HUES48 (cell line): Measurements from ENCODE around the gene CISH.
A peak's percentile ranks its signal among the peaks of the same experiment; 100 is the strongest.

Source experiments
- H3K27ac ChIP-seq: one replicate; pipeline ENCODE4 v1.7.0; 2013; ENCODE audit warnings: low read depth, low read length, inconsistent platforms
- H3K27me3 ChIP-seq: 2 replicates; pipeline ENCODE4 v1.6.1; 2013; ENCODE audit warnings: mild to moderate bottlenecking, low read length; ENCODE audit not compliant: control insufficient read depth, insufficient read depth
- H3K36me3 ChIP-seq: 2 replicates; pipeline ENCODE4 v1.6.1; 2013; ENCODE audit warnings: low read length; ENCODE audit not compliant: control insufficient read depth, insufficient read depth
- H3K4me1 ChIP-seq: 2 replicates; pipeline ENCODE4 v1.6.1; 2013; ENCODE audit warnings: mild to moderate bottlenecking, low read length; ENCODE audit not compliant: control insufficient read depth, insufficient read depth
- H3K4me3 ChIP-seq: 2 replicates; pipeline ENCODE4 v1.5.1; 2013; ENCODE audit warnings: mild to moderate bottlenecking, low read depth, low read length
- H3K9ac ChIP-seq: 2 replicates; pipeline ENCODE4 v1.6.1; 2013; ENCODE audit warnings: mild to moderate bottlenecking, low read depth, low read length, moderate library complexity
- H3K9me3 ChIP-seq: 2 replicates; pipeline ENCODE4 v1.6.1; 2013; ENCODE audit warnings: low read length; ENCODE audit not compliant: control insufficient read depth, insufficient read depth

CISH gene

DNA sequence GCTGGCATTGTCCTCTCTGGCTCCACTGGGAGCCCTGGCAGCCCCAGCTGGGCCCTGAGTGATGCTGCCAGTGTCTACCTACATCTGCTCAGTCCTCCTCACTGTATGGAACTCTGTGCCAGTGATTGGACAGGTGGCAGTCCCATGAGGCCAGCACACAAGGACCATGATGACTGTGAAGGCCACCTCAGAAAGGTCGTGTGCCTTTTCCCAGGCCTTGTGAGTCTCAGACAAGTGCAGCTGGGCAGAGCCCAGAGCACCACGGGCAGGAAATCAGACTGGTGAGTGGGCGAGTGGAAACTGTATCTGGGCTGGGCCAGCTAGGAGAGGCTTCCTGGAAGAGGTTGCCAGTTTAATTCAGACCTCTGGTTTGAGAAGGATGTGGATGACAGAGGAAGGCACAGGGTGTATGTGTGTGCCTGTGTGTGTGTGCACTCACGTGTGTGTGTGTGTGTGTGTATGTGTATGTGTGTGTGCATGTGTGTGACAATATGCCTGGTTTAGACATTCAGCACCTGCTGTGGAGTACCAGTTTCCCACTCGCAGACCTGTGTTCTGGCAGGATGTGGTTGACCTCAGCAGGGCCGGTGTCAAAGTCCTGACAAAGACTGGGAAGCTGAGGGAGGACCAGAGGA is 12.4 kb upstream of the CISH start:
- H3K27ac ChIP-seq: no peak overlapping the region
- no peaks in the 10 kb centered on the region for H3K9me3 ChIP-seq
- no peaks in the 10 kb centered on the region for H3K27me3 ChIP-seq
- H3K4me1 ChIP-seq: peaks cover 18% of the 10 kb centered on the region
- no peak overlapping the region for H3K9ac ChIP-seq
- H3K4me3 ChIP-seq: no peak overlapping the region
- H3K36me3 ChIP-seq: peaks cover 8% of the 10 kb centered on the region; the same call in 1 of the 2 replicates

- Histone ChIP-seq H3K4me1 (peaks cover 22% of the 10 kb centered on the region), H3K9me3 (no peaks in the 10 kb centered on the region), H3K36me3 (peaks cover 8% of the 10 kb centered on the region; the same call in 1 of the 2 replicates), H3K9ac (no peak overlapping the region), H3K27me3 (no peaks in the 10 kb centered on the region), H3K4me3 (no peak overlapping the region), H3K27ac (no peak overlapping the region)
These were observed 11.3 kb upstream of the CISH start for GRCh38 chr3:50622881-50623280.

DNA sequence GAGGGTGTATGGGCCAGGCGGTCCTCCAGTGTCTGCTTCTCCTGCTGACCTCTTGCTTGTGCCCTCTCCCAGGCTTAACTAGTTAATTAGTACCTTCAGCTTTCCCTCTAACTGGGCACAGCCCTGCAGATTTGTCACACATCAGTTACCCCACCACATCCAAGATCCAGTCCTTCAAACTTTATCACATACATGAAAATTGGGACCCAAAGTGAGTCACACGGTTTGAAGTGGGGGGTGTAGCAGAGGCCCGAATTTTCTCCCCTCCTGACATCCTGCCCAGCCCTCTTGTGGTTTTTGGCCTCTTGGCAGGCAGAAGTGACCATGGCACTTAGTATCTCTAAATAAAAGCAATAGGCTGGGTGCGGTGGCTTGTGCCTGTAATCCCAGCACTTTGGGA is 9.2 kb upstream of the CISH start:
- no peaks in the 10 kb centered on the region for H3K27me3 ChIP-seq
- H3K9ac ChIP-seq: no peak overlapping the region
- peaks cover 29% of the 10 kb centered on the region for H3K4me1 ChIP-seq
- H3K36me3 ChIP-seq: peaks cover 8% of the 10 kb centered on the region; the same call in 1 of the 2 replicates
- H3K27ac ChIP-seq: no peak overlapping the region
- no peaks in the 10 kb centered on the region for H3K9me3 ChIP-seq
- no peak overlapping the region for H3K4me3 ChIP-seq

DNA sequence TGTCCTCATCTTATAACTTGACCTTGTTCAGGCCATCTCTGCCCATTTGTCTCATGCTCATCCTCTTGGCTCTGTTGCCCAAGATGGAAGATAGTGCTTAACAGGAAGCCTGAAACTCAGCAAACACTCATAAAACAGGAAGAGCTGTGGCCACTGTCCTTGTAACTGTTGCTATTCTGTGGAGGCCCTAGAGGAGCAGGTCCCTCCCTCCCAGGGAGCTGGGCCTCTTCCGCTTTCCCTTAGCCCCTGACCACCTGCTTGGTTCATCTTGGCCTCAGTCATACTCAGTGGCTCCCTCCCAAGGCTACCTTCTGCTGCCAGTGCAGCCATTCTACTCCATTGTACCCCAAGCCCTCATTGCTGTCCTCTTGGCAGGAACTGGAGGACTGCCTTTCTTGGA is 8.8 kb upstream of the CISH start:
- H3K36me3 ChIP-seq: peaks cover 8% of the 10 kb centered on the region; the same call in 1 of the 2 replicates
- H3K9me3 ChIP-seq: no peaks in the 10 kb centered on the region
- no peak overlapping the region for H3K4me3 ChIP-seq
- H3K27ac ChIP-seq: no peak overlapping the region
- no peak overlapping the region for H3K9ac ChIP-seq
- H3K4me1 ChIP-seq: peaks cover 25% of the 10 kb centered on the region
- H3K27me3 ChIP-seq: peaks cover 1% of the 10 kb centered on the region; the same call in 1 of the 2 replicates

DNA sequence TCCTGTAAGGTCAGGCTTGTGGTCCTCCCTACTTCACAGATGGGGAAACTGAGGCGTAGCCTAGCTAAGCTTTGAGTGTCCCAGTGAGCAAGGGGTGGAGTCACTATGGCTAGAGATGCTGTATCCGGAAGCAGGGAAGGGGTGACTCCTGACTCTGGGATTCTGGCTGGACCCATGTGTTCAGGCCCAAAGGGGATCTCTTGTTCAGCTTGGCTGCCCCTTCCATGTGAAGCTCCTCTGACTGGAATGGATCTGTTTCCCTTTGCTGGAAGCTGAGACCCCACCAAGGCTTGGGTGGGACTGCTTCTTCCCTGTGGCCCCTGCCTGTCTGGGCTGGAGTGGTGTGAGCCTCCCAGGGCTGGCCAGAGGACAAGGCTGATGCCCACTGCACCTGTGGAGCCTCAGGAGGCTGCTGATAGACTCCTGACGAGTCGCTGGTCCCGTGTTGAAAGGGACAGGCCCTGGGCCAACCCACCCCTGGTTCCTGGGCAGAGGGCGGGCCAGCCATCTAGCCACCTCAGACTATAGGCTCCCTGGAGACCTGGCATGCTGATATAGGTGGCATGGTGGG is 6.4 kb upstream of the CISH start:
- Histone ChIP-seq H3K27ac (no peak overlapping the region), H3K4me1 (peaks cover 11% of the 10 kb centered on the region), H3K36me3 (peaks cover 8% of the 10 kb centered on the region; the same call in 1 of the 2 replicates), H3K27me3 (peaks cover 15% of the 10 kb centered on the region), H3K9me3 (no peaks in the 10 kb centered on the region), H3K9ac (peak overlapping the region; percentile 85), H3K4me3 (peak overlapping the region; percentile 78)

DNA sequence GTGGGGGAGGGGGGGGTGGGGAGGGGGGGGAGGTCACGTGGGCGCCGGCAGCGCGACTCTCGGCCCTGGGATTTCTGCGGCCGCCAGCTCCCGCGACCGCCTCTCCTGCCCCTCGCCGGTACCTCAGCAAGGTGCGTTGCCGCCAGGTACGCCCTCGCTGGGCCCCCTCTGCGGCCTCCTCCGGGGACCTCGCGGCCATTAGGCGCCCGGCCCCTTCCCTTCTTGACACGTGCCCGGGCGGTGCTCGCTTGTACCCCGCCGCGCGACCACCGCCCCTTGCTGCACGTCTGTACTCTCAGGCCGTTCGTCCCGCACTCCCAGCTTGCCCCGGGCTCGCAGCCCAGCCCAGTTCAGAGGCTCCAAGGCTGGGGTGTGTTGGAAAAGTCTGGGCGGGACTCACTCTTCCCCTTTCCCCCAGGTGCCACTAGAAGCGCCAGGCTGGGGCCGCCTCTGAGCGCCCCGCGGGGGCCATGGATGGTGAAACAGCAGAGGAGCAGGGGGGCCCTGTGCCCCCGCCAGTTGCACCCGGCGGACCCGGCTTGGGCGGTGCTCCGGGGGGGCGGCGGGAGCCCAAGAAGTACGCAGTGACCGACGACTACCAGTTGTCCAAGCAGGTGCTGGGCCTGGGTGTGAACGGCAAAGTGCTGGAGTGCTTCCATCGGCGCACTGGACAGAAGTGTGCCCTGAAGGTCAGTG is 5.7 kb upstream of the CISH start, which contains the start of gene MAPKAPK3:
MAPKAPK3 (plus strand) TSS at position 56 of the 696 bp plus-strand sequence; CDS start at position 471, 415 bp downstream.
- Histone ChIP-seq H3K27ac (peak within 1 kb of the TSS; percentile 75), H3K4me1 (peaks cover 11% of the 10 kb centered on the region), H3K9me3 (no peaks in the 10 kb centered on the region), H3K36me3 (peaks cover 8% of the 10 kb centered on the region; the same call in 1 of the 2 replicates), H3K9ac (peak within 1 kb of the TSS; percentile 85), H3K27me3 (peaks cover 22% of the 10 kb centered on the region), H3K4me3 (peak within 1 kb of the TSS; percentile 78)

DNA sequence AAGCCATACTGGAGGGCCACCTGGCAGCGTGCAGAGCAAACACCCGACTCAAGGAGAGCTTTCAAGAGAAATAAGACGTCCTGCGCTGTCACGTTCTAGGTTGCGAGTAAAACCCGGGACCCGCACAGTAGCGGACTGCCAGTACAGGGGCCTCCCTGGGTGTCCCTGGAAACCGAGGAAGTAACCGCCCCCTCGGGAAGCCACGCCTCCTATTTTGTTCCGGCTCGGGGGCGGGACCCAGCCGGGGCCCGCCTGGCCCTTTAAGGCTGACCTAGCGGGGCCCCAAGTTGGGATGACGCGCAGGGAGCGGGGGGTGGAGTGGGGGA is 5.2 kb upstream of the CISH start:
- Histone ChIP-seq H3K4me3 (peak overlapping the region; percentile 75), H3K27me3 (peaks cover 25% of the 10 kb centered on the region), H3K9me3 (no peaks in the 10 kb centered on the region), H3K36me3 (peaks cover 8% of the 10 kb centered on the region; the same call in 1 of the 2 replicates), H3K9ac (no peak overlapping the region), H3K27ac (peak overlapping the region; percentile 38), H3K4me1 (peaks cover 11% of the 10 kb centered on the region)

GRCh38 chr3:50616003-50616769 is 4.6 kb upstream of the CISH start:
- no peaks in the 10 kb centered on the region for H3K9me3 ChIP-seq
- H3K27ac ChIP-seq: peak overlapping the region; percentile 38
- peaks cover 28% of the 10 kb centered on the region for H3K27me3 ChIP-seq
- H3K4me3 ChIP-seq: peak overlapping the region; percentile 75
- no peak overlapping the region for H3K9ac ChIP-seq
- H3K36me3 ChIP-seq: peaks cover 8% of the 10 kb centered on the region; the same call in 1 of the 2 replicates
- peaks cover 11% of the 10 kb centered on the region for H3K4me1 ChIP-seq

GRCh38 chr3:50615190-50615589 is 3.6 kb upstream of the CISH start:
- Histone ChIP-seq H3K4me1 (peaks cover 15% of the 10 kb centered on the region), H3K9me3 (no peaks in the 10 kb centered on the region), H3K36me3 (peaks cover 7% of the 10 kb centered on the region; the same call in 1 of the 2 replicates), H3K27ac (no peak overlapping the region), H3K4me3 (no peak overlapping the region), H3K27me3 (peaks cover 37% of the 10 kb centered on the region), H3K9ac (no peak overlapping the region)

DNA sequence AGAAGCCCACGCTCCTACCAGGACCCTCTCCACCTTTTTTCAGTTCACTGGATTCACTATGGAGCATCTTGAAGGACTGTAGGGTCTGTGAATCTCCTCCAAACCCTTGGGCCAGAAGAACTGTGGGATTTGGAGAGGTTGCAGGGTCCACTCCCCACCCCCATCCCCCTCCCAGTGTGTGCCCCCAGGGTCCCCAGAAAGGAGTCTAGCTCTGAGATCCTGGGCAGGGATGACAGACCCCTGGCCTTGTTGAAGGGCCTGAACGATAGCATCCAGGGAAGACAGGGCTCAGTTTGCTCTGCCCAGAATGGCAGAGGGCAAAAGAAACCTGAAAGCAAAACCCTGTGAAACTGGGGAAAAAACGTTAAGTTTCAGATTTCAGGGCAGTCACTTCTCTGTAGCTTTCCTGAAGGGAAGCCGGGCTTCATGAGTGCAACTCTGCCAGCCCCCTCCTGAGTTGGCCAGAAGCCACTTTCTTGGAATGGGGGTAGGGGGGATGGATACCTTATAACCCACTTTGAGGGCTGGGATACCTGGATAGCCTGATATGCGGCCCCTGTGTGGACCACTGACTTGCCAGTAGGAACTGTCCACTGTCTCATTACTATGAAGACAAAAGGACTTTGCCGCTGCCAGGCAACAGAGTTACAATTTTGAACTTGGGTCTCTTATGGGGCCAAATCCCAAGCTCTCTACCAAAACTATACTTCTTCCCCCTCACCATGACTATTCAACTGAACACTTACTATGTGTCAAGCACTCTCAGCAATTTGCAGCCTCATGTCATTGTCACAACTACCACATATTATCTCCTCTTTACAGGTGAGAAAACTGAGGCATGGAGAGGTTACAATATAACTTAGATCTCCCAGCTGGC is 1.6 kb upstream of the CISH start:
- H3K27ac ChIP-seq: no peak overlapping the region
- H3K4me1 ChIP-seq: peaks cover 15% of the 10 kb centered on the region
- no peak overlapping the region for H3K4me3 ChIP-seq

More for the DNA sequence above, 1.6 kb upstream of the CISH start:
- no peak overlapping the region for H3K9ac ChIP-seq
- H3K9me3 ChIP-seq: no peaks in the 10 kb centered on the region
- H3K27me3 ChIP-seq: peaks cover 40% of the 10 kb centered on the region
- H3K36me3 ChIP-seq: no peaks in the 10 kb centered on the region
